ENCODE measurements around the gene KRT33B. TPM values are rescaled to one million over a fixed set of nuclear protein-coding genes. Genes with fewer than 3 reads are reported as not detected.

The KRT33B gene
- total RNA-seq, 1 donor from 2014 or later = not detected

GRCh38 chr17:41377546-41377945 lies 7.9 kb upstream of the KRT33B start:
- H3K36me3 Mint-ChIP-seq (ENCODE audit: low read depth) = no peaks in the 10 kb centered on the region
- TF ChIP-seq CTCF (IDR thresholded peaks at IDR 0.05) = no peak
- DNase-seq = no peak
- H3K9me3 Mint-ChIP-seq = peaks cover 4% of the 10 kb centered on the region
- POLR2A ChIA-PET = no interaction called here
- peaks cover 36% of the 10 kb centered on the region for H3K27me3 Mint-ChIP-seq
- no peak overlapping the region for H3K4me3 Mint-ChIP-seq
- no peak for ATAC-seq (ENCODE audit: low read depth)
- H3K27ac Mint-ChIP-seq = no peak overlapping the region
- intact Hi-C loops (cut with micrococcal nuclease) = no loop called here
- CTCF ChIA-PET = no interaction called here
- H3K4me1 Mint-ChIP-seq = no peaks in the 10 kb centered on the region

GRCh38 chr17:41369023-41369422 lies 590 bp downstream of the KRT33B start:
- no peak for TF ChIP-seq CTCF (IDR thresholded peaks at IDR 0.05)
- no peak overlapping the region for H3K4me3 Mint-ChIP-seq
- peaks cover 13% of the 10 kb centered on the region for H3K27me3 Mint-ChIP-seq
- no peak overlapping the region for H3K27ac Mint-ChIP-seq
- no peaks in the 10 kb centered on the region for H3K9me3 Mint-ChIP-seq
- POLR2A ChIA-PET = no interaction called here
- ATAC-seq (ENCODE audit: low read depth) = no peak
- H3K36me3 Mint-ChIP-seq (ENCODE audit: low read depth) = no peaks in the 10 kb centered on the region
- DNase-seq = no peak
- CTCF ChIA-PET = no interaction called here
- no peaks in the 10 kb centered on the region for H3K4me1 Mint-ChIP-seq
- intact Hi-C loops (cut with micrococcal nuclease) = no loop called here

GRCh38 chr17:41367426-41368075 lies 2.1 kb downstream of the KRT33B start:
- Mint-ChIP-seq H3K36me3 (ENCODE audit: low read depth) (no peaks in the 10 kb centered on the region), H3K9me3 (no peaks in the 10 kb centered on the region), H3K4me3 (no peak overlapping the region), H3K27me3 (peaks cover 4% of the 10 kb centered on the region), H3K4me1 (no peaks in the 10 kb centered on the region), H3K27ac (no peak overlapping the region)
- TF ChIP-seq CTCF (IDR thresholded peaks at IDR 0.05) = no peak
- ChIA-PET POLR2A (no interaction called here), CTCF (no interaction called here)
- DNase-seq (no peak), ATAC-seq (ENCODE audit: low read depth) (no peak)
- intact Hi-C loops (cut with micrococcal nuclease) = no loop called here

GRCh38 chr17:41366070-41366469 lies 3.5 kb downstream of the KRT33B start:
- intact Hi-C loops (cut with micrococcal nuclease) = no loop called here
- H3K4me1 Mint-ChIP-seq = no peaks in the 10 kb centered on the region
- no peak for ATAC-seq (ENCODE audit: low read depth)

GRCh38 chr17:41363881-41364280 lies 5.7 kb downstream of the KRT33B start:
- DNase-seq = no peak
- Mint-ChIP-seq H3K27ac (no peak overlapping the region), H3K4me1 (no peaks in the 10 kb centered on the region), H3K36me3 (ENCODE audit: low read depth) (no peaks in the 10 kb centered on the region), H3K9me3 (no peaks in the 10 kb centered on the region), H3K4me3 (no peak overlapping the region), H3K27me3 (peaks cover 7% of the 10 kb centered on the region)
- ChIA-PET POLR2A (no interaction called here), CTCF (no interaction called here)
- no peak for ATAC-seq (ENCODE audit: low read depth)
- intact Hi-C loops (cut with micrococcal nuclease) = no loop called here
- no peak for TF ChIP-seq CTCF (IDR thresholded peaks at IDR 0.05)

More at GRCh38 chr17:41366070-41366469, 3.5 kb downstream of the KRT33B start:
- no peak overlapping the region for H3K4me3 Mint-ChIP-seq
- H3K27ac Mint-ChIP-seq = no peak overlapping the region
- no peak for TF ChIP-seq CTCF (IDR thresholded peaks at IDR 0.05)
- H3K27me3 Mint-ChIP-seq = peaks cover 8% of the 10 kb centered on the region
- no peaks in the 10 kb centered on the region for H3K36me3 Mint-ChIP-seq (ENCODE audit: low read depth)
- DNase-seq = no peak
- no peaks in the 10 kb centered on the region for H3K9me3 Mint-ChIP-seq
- POLR2A ChIA-PET = no interaction called here
- CTCF ChIA-PET = no interaction called here
